NCI-H2029 (cell line): ENCODE results near the gene MAP2K3.

Source experiments
- DNase-seq: peaks from one replicate; lab custom pipeline; 2025; lab: John Stamatoyannopoulos, UW

Gene MAP2K3

GRCh38 chr17:21284319-21285163 lies at the start of gene MAP2K3:
MAP2K3 (plus strand) TSS chr17:21284711; CDS start chr17:21284921, 210 bp downstream.
- DNase-seq, result peak; percentile 91

GRCh38 chr17:21235921-21236320 lies 48.6 kb upstream of the MAP2K3 start:
- no peak for DNase-seq

GRCh38 chr17:21239680-21240368 lies 44.7 kb upstream of the MAP2K3 start:
- no peak for DNase-seq

GRCh38 chr17:21240369-21241055 lies 44.0 kb upstream of the MAP2K3 start:
- DNase-seq, result no peak

- DNase-seq, result no peak
These were observed 42.9 kb upstream of the MAP2K3 start for GRCh38 chr17:21241564-21241963.

GRCh38 chr17:21242026-21242697 lies 42.3 kb upstream of the MAP2K3 start:
- no peak for DNase-seq

GRCh38 chr17:21242780-21243515 lies 41.6 kb upstream of the MAP2K3 start:
- no peak for DNase-seq

- no peak for DNase-seq
These were observed 40.8 kb upstream of the MAP2K3 start for GRCh38 chr17:21243516-21244303.

GRCh38 chr17:21245639-21246084 lies 38.8 kb upstream of the MAP2K3 start:
- no peak for DNase-seq

GRCh38 chr17:21246698-21247097 lies 37.8 kb upstream of the MAP2K3 start:
- DNase-seq, result no peak

- no peak for DNase-seq
These were observed 36.8 kb upstream of the MAP2K3 start for GRCh38 chr17:21247552-21248258.

GRCh38 chr17:21248500-21248899 lies 36.0 kb upstream of the MAP2K3 start:
- DNase-seq, result no peak

GRCh38 chr17:21249086-21249795 lies 35.3 kb upstream of the MAP2K3 start:
- DNase-seq, result no peak

GRCh38 chr17:21249920-21250703 lies 34.4 kb upstream of the MAP2K3 start:
- DNase-seq, result no peak

- DNase-seq, result no peak
These were observed 33.7 kb upstream of the MAP2K3 start for GRCh38 chr17:21250854-21251253.

- no peak for DNase-seq
These were observed 33.0 kb upstream of the MAP2K3 start for GRCh38 chr17:21251337-21252010.

- no peak for DNase-seq
These were observed 32.2 kb upstream of the MAP2K3 start for GRCh38 chr17:21252289-21252795.
